HG02970 (cell line): ENCODE data around the gene PRR29.
A peak's percentile ranks its signal among the peaks of the same experiment; 100 is the strongest.
"Not testable (repeated sequence)": the region's sequence is repeated elsewhere in the genome, so short reads cannot be mapped to it uniquely, and the experiment has no call there.

Source experiments
- ATAC-seq: cut with Tn5 transposase; IDR thresholded peaks from one replicate; pipeline ENCODE4 v1.9.1; 2021; ENCODE audit warnings: mild to moderate bottlenecking, moderate library complexity, moderate number of reproducible peaks; ENCODE audit not compliant: unreplicated experiment, low FRiP score

The PRR29 gene

GRCh38 chr17:64008346-64008745, 10.2 kb downstream of the PRR29 start:
- no peak for ATAC-seq

GRCh38 chr17:64008830-64009229, 10.7 kb downstream of the PRR29 start:
- ATAC-seq, result no peak

GRCh38 chr17:64009571-64010402, 11.6 kb downstream of the PRR29 start:
- no peak for ATAC-seq

- no peak for ATAC-seq
Measured at GRCh38 chr17:64015447-64015846, 17.3 kb downstream of the PRR29 start.

- no peak for ATAC-seq
Measured at GRCh38 chr17:64016231-64016784, 18.2 kb downstream of the PRR29 start.

- ATAC-seq, result no peak
Measured at GRCh38 chr17:64016974-64017373, 18.8 kb downstream of the PRR29 start.

- ATAC-seq, result no peak
Measured at GRCh38 chr17:64017381-64017980, 19.3 kb downstream of the PRR29 start.

- not testable (repeated sequence) for ATAC-seq
Measured at GRCh38 chr17:64019551-64019961, 21.4 kb downstream of the PRR29 start.

- peak; percentile 53 for ATAC-seq
Measured at GRCh38 chr17:64020056-64020766, 22.1 kb downstream of the PRR29 start, which contains the start of gene ICAM2. Gene ICAM2 (minus strand): TSS chr17:64020633. CDS start chr17:64006691, 13,942 bp downstream.

- no peak for ATAC-seq
Measured at GRCh38 chr17:64022611-64023063, 24.5 kb downstream of the PRR29 start.

- no peak for ATAC-seq
Measured at GRCh38 chr17:64024215-64024654, 26.1 kb downstream of the PRR29 start.

GRCh38 chr17:64024781-64025731, 26.9 kb downstream of the PRR29 start:
- no peak for ATAC-seq

- ATAC-seq, result peak; percentile 67
Measured at GRCh38 chr17:64025732-64026294, 27.7 kb downstream of the PRR29 start.

- no peak for ATAC-seq
Measured at GRCh38 chr17:64028874-64029464, 30.8 kb downstream of the PRR29 start.

- no peak for ATAC-seq
Measured at GRCh38 chr17:64032081-64032480, 33.9 kb downstream of the PRR29 start.

GRCh38 chr17:64036198-64036922, 38.2 kb downstream of the PRR29 start:
- no peak for ATAC-seq

- ATAC-seq, result no peak
Measured at GRCh38 chr17:64037180-64037579, 39.0 kb downstream of the PRR29 start.

GRCh38 chr17:64037802-64038201, 39.7 kb downstream of the PRR29 start:
- no peak for ATAC-seq
